Measurements from ENCODE around the gene DACH1.

Gene DACH1

DNA sequence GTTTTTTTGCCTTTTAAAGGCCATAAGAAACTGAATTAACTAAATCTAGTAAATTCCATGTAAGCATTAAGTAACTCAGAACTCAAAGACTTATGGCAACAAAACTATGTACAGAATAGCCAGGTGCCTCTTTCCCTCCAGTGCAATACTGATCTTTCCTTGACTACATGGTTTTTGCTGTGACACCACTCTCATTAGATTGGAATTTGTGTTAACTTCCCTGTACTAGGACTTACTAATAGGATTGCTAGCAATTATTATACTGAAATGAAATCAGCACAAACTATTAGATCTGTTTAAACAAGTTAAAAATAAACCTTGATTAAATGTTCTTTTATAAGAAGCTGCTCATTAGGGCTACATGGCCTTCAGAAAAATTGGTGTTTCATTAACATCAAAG lies 96.3 kb downstream of the DACH1 start:
- no peak for TF ChIP-seq TAF1 (IDR thresholded peaks at IDR 0.05; ENCODE audit: borderline replicate concordance, low read depth, low read length)
- TF ChIP-seq POLR2AphosphoS5 (IDR thresholded peaks at IDR 0.05; ENCODE audit: low read depth, low read length), result no peak
- FAIRE-seq (no peak), DNase-seq (ENCODE audit: insufficient read length) (no peak)

- TF ChIP-seq TAF1 (IDR thresholded peaks at IDR 0.05; ENCODE audit: borderline replicate concordance, low read depth, low read length) (no peak), POLR2AphosphoS5 (IDR thresholded peaks at IDR 0.05; ENCODE audit: low read depth, low read length) (no peak), POLR2A (IDR thresholded peaks at IDR 0.05; ENCODE audit: low read depth, low read length) (no peak)
- FAIRE-seq (no peak), DNase-seq (ENCODE audit: insufficient read length) (no peak)
Observed at GRCh38 chr13:71768881-71769280, 98.1 kb downstream of the DACH1 start.

GRCh38 chr13:71759651-71760511 lies 107.1 kb downstream of the DACH1 start:
- FAIRE-seq, result no peak
- TF ChIP-seq POLR2A (IDR thresholded peaks at IDR 0.05; ENCODE audit: low read depth, low read length) (no peak), POLR2AphosphoS5 (IDR thresholded peaks at IDR 0.05; ENCODE audit: low read depth, low read length) (no peak), TAF1 (IDR thresholded peaks at IDR 0.05; ENCODE audit: borderline replicate concordance, low read depth, low read length) (no peak)
- no peak for DNase-seq (ENCODE audit: insufficient read length)

DNA sequence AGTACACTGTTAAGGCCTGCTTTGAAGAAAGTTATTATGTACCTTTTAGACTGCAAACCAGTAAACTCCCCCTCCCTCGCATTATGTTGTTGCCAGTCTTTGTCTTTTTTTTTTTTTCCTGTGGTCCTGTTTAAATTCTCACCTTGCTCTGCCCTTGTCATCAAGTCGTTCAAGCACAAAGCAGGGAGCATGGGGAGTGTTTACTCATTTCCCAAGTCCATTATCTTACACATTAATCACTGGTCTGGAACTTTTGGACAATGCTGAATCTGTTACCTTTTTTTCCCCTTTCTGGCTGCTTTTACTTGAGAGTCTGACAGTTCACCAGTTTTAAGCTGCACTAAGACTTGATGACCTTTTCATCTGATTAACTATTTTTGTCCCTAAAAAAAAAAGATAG lies 108.2 kb downstream of the DACH1 start:
- FAIRE-seq (no peak), DNase-seq (ENCODE audit: insufficient read length) (no peak)
- TF ChIP-seq TAF1 (IDR thresholded peaks at IDR 0.05; ENCODE audit: borderline replicate concordance, low read depth, low read length) (no peak), POLR2A (IDR thresholded peaks at IDR 0.05; ENCODE audit: low read depth, low read length) (no peak)

DNA sequence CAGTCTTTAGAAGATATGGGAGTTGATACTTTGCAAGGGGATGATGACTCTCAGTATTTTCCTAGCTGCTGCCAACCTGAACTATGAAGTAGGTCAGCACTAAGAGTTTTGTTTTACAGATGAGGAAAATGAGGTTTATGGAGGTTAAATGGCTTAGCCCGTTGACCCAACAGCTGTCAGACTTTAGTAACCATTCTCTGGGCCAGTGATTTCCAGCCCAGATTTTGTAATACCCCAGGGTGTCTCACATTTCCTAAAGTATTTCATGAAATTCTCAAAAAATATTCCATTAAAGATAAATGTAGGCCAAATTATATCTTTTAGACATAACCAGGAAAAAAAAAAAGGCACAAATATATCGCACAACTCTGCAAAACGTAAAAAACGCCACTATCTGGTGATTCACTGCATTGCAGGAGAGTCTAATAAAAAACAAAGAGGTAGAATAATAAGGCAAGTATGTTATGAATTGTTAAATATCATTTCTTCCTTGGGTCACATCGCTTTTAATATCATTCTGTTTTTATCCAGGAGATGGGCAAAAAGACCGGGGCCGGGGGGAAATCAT lies 112.5 kb downstream of the DACH1 start:
- no peak for TF ChIP-seq POLR2A (IDR thresholded peaks at IDR 0.05; ENCODE audit: low read depth, low read length)
- TF ChIP-seq TAF1 (IDR thresholded peaks at IDR 0.05; ENCODE audit: borderline replicate concordance, low read depth, low read length), result no peak
- TF ChIP-seq POLR2AphosphoS5 (IDR thresholded peaks at IDR 0.05; ENCODE audit: low read depth, low read length), result no peak
- FAIRE-seq, result no peak

GRCh38 chr13:71752775-71753513 lies 114.1 kb downstream of the DACH1 start:
- FAIRE-seq, result no peak
- DNase-seq (ENCODE audit: insufficient read length), result no peak
- TF ChIP-seq POLR2A (IDR thresholded peaks at IDR 0.05; ENCODE audit: low read depth, low read length) (no peak), TAF1 (IDR thresholded peaks at IDR 0.05; ENCODE audit: borderline replicate concordance, low read depth, low read length) (no peak), POLR2AphosphoS5 (IDR thresholded peaks at IDR 0.05; ENCODE audit: low read depth, low read length) (no peak)

More for the DNA sequence above, 112.5 kb downstream of the DACH1 start:
- DNase-seq (ENCODE audit: insufficient read length), result no peak

- FAIRE-seq, result no peak
- TF ChIP-seq POLR2A (IDR thresholded peaks at IDR 0.05; ENCODE audit: low read depth, low read length), result no peak
- TF ChIP-seq TAF1 (IDR thresholded peaks at IDR 0.05; ENCODE audit: borderline replicate concordance, low read depth, low read length), result no peak
- no peak for TF ChIP-seq POLR2AphosphoS5 (IDR thresholded peaks at IDR 0.05; ENCODE audit: low read depth, low read length)
- DNase-seq (ENCODE audit: insufficient read length), result no peak
Observed at GRCh38 chr13:71751073-71751472, 115.9 kb downstream of the DACH1 start.

GRCh38 chr13:71730267-71730666 lies 136.7 kb downstream of the DACH1 start:
- no peak for DNase-seq (ENCODE audit: insufficient read length)
- TF ChIP-seq TAF1 (IDR thresholded peaks at IDR 0.05; ENCODE audit: borderline replicate concordance, low read depth, low read length) (no peak), POLR2A (IDR thresholded peaks at IDR 0.05; ENCODE audit: low read depth, low read length) (no peak), POLR2AphosphoS5 (IDR thresholded peaks at IDR 0.05; ENCODE audit: low read depth, low read length) (no peak)
- FAIRE-seq, result no peak

- FAIRE-seq (no peak), DNase-seq (ENCODE audit: insufficient read length) (no peak)
- TF ChIP-seq POLR2A (IDR thresholded peaks at IDR 0.05; ENCODE audit: low read depth, low read length), result no peak
- TF ChIP-seq POLR2AphosphoS5 (IDR thresholded peaks at IDR 0.05; ENCODE audit: low read depth, low read length), result no peak
- TF ChIP-seq TAF1 (IDR thresholded peaks at IDR 0.05; ENCODE audit: borderline replicate concordance, low read depth, low read length), result no peak
Observed at GRCh38 chr13:71729441-71729840, 137.6 kb downstream of the DACH1 start.

DNA sequence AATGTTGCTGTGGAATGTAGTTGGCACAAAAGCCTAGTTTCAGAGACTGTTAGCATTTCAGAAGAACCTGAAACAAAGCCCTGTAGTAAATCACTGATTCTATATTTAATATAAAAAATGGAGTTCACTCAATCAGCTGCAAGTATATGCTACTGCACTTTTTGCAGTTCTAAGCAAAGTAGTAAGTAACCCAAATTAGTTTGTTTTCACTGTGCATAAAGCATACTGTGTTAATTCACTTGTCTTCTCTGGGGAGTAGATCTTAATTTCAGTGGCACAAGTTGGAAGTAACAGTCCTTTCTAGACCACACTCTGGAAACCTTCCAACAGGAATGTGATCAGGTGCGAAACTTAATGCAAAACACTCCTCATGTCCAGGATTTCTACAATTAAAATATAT lies 139.3 kb downstream of the DACH1 start:
- TF ChIP-seq POLR2A (IDR thresholded peaks at IDR 0.05; ENCODE audit: low read depth, low read length) (no peak), POLR2AphosphoS5 (IDR thresholded peaks at IDR 0.05; ENCODE audit: low read depth, low read length) (no peak), TAF1 (IDR thresholded peaks at IDR 0.05; ENCODE audit: borderline replicate concordance, low read depth, low read length) (no peak)
- DNase-seq (ENCODE audit: insufficient read length) (no peak), FAIRE-seq (no peak)

GRCh38 chr13:71727042-71727441 lies 140.0 kb downstream of the DACH1 start:
- TF ChIP-seq POLR2AphosphoS5 (IDR thresholded peaks at IDR 0.05; ENCODE audit: low read depth, low read length) (no peak), POLR2A (IDR thresholded peaks at IDR 0.05; ENCODE audit: low read depth, low read length) (no peak), TAF1 (IDR thresholded peaks at IDR 0.05; ENCODE audit: borderline replicate concordance, low read depth, low read length) (no peak)
- no peak for DNase-seq (ENCODE audit: insufficient read length)
- no peak for FAIRE-seq
